ENCODE data around the gene FBXO4.

FBXO4 gene

GRCh38 chr5:41878643-41879478 is 46.2 kb upstream of the FBXO4 start:
- Histone ChIP-seq H3K36me3 (replicated peaks; ENCODE audit: low read depth, low read length) (no peaks in the 10 kb centered on the region), H3K9me3 (ENCODE audit: insufficient read depth, low read length) (no peaks in the 10 kb centered on the region), H3K4me1 (ENCODE audit: low read length) (peaks cover 6% of the 10 kb centered on the region; the same call in 1 of the 2 replicates), H2AFZ (ENCODE audit: low read depth, low read length) (no peak overlapping the region), H3K4me2 (ENCODE audit: low read length) (no peak overlapping the region), H3K27ac (ENCODE audit: low read length) (no peak overlapping the region), H3K4me3 (ENCODE audit: low read length) (no peak overlapping the region), H4K20me1 (ENCODE audit: insufficient read depth, low read length) (no peaks in the 10 kb centered on the region), H3K79me2 (ENCODE audit: low read length) (no peaks in the 10 kb centered on the region), H3K27me3 (ENCODE audit: low read depth, low read length) (no peaks in the 10 kb centered on the region), H3K9ac (ENCODE audit: low read length) (no peak overlapping the region)
- TF ChIP-seq CTCF (IDR thresholded peaks at IDR 0.05; ENCODE audit: low read depth, low read length) (no peak), EZH2phosphoT487 (IDR thresholded peaks at IDR 0.05; ENCODE audit: low read depth) (no peak)

- H3K4me3 ChIP-seq (ENCODE audit: low read length): no peak overlapping the region
- no peak overlapping the region for H3K4me2 ChIP-seq (ENCODE audit: low read length)
- H3K27ac ChIP-seq (ENCODE audit: low read length): no peak overlapping the region
- H3K27me3 ChIP-seq (ENCODE audit: low read depth, low read length): no peaks in the 10 kb centered on the region
- H3K79me2 ChIP-seq (ENCODE audit: low read length): no peaks in the 10 kb centered on the region
- H3K4me1 ChIP-seq (ENCODE audit: low read length): peaks cover 6% of the 10 kb centered on the region; the same call in 1 of the 2 replicates
- H3K9me3 ChIP-seq (ENCODE audit: insufficient read depth, low read length): no peaks in the 10 kb centered on the region
- H3K9ac ChIP-seq (ENCODE audit: low read length): no peak overlapping the region
- H3K36me3 ChIP-seq (replicated peaks; ENCODE audit: low read depth, low read length): no peaks in the 10 kb centered on the region
- TF ChIP-seq CTCF (IDR thresholded peaks at IDR 0.05; ENCODE audit: low read depth, low read length) (no peak), EZH2phosphoT487 (IDR thresholded peaks at IDR 0.05; ENCODE audit: low read depth) (no peak)
- no peak overlapping the region for H2AFZ ChIP-seq (ENCODE audit: low read depth, low read length)
- no peaks in the 10 kb centered on the region for H4K20me1 ChIP-seq (ENCODE audit: insufficient read depth, low read length)
These were observed 42.3 kb upstream of the FBXO4 start for GRCh38 chr5:41882765-41883164.

- H3K4me2 ChIP-seq (ENCODE audit: low read length): no peak overlapping the region
- H3K4me1 ChIP-seq (ENCODE audit: low read length): peaks cover 6% of the 10 kb centered on the region; the same call in 1 of the 2 replicates
- H3K79me2 ChIP-seq (ENCODE audit: low read length): no peaks in the 10 kb centered on the region
- no peak overlapping the region for H3K9ac ChIP-seq (ENCODE audit: low read length)
- H2AFZ ChIP-seq (ENCODE audit: low read depth, low read length): no peak overlapping the region
- H4K20me1 ChIP-seq (ENCODE audit: insufficient read depth, low read length): no peaks in the 10 kb centered on the region
- H3K27ac ChIP-seq (ENCODE audit: low read length): no peak overlapping the region
- H3K9me3 ChIP-seq (ENCODE audit: insufficient read depth, low read length): no peaks in the 10 kb centered on the region
- no peak overlapping the region for H3K4me3 ChIP-seq (ENCODE audit: low read length)
- no peak for TF ChIP-seq CTCF (IDR thresholded peaks at IDR 0.05; ENCODE audit: low read depth, low read length)
- TF ChIP-seq EZH2phosphoT487 (IDR thresholded peaks at IDR 0.05; ENCODE audit: low read depth): no peak
- no peaks in the 10 kb centered on the region for H3K27me3 ChIP-seq (ENCODE audit: low read depth, low read length)
- H3K36me3 ChIP-seq (replicated peaks; ENCODE audit: low read depth, low read length): no peaks in the 10 kb centered on the region
These were observed 41.8 kb upstream of the FBXO4 start for GRCh38 chr5:41883243-41883642.

- Histone ChIP-seq H3K4me2 (ENCODE audit: low read length) (no peak overlapping the region), H3K27me3 (ENCODE audit: low read depth, low read length) (no peaks in the 10 kb centered on the region), H3K79me2 (ENCODE audit: low read length) (no peaks in the 10 kb centered on the region), H3K4me1 (ENCODE audit: low read length) (0 out of 2 replicates have a peak, but pooled peaks cover under 1% of the 10 kb centered on the region), H3K9me3 (ENCODE audit: insufficient read depth, low read length) (no peaks in the 10 kb centered on the region), H3K4me3 (ENCODE audit: low read length) (no peak overlapping the region), H4K20me1 (ENCODE audit: insufficient read depth, low read length) (no peaks in the 10 kb centered on the region), H3K9ac (ENCODE audit: low read length) (no peak overlapping the region), H3K36me3 (replicated peaks; ENCODE audit: low read depth, low read length) (no peaks in the 10 kb centered on the region), H3K27ac (ENCODE audit: low read length) (no peak overlapping the region), H2AFZ (ENCODE audit: low read depth, low read length) (no peak overlapping the region)
- no peak for TF ChIP-seq EZH2phosphoT487 (IDR thresholded peaks at IDR 0.05; ENCODE audit: low read depth)
- no peak for TF ChIP-seq CTCF (IDR thresholded peaks at IDR 0.05; ENCODE audit: low read depth, low read length)
These were observed 41.1 kb upstream of the FBXO4 start for GRCh38 chr5:41883936-41884335.
